NOMO-1 treated with dmso at 0.1 percent for 144 hours (cell line): ENCODE results near the gene LARP4B.

ENCODE experiments used
- DNase-seq: peaks from one replicate; lab custom pipeline; 2025; ENCODE audit not compliant: unreplicated experiment; lab: John Stamatoyannopoulos, UW

The LARP4B gene

GRCh38 chr10:870564-871166, 60.8 kb downstream of the LARP4B start:
- DNase-seq = no peak

GRCh38 chr10:869171-869570, 62.3 kb downstream of the LARP4B start:
- DNase-seq = no peak

GRCh38 chr10:867807-868206, 63.7 kb downstream of the LARP4B start:
- DNase-seq = no peak

GRCh38 chr10:866577-866941, 64.9 kb downstream of the LARP4B start:
- no peak for DNase-seq

- DNase-seq = no peak
Observed at GRCh38 chr10:865924-866576, 65.5 kb downstream of the LARP4B start.

- no peak for DNase-seq
Observed at GRCh38 chr10:865257-865656, 66.2 kb downstream of the LARP4B start.

- no peak for DNase-seq
Observed at GRCh38 chr10:860519-860918, 71.0 kb downstream of the LARP4B start.

- no peak for DNase-seq
Observed at GRCh38 chr10:856416-857157, 74.9 kb downstream of the LARP4B start.

- DNase-seq = no peak
Observed at GRCh38 chr10:855671-856070, 75.8 kb downstream of the LARP4B start.

GRCh38 chr10:855079-855478, 76.4 kb downstream of the LARP4B start:
- no peak for DNase-seq

- DNase-seq = no peak
Observed at GRCh38 chr10:853017-853416, 78.5 kb downstream of the LARP4B start.

GRCh38 chr10:852386-852785, 79.1 kb downstream of the LARP4B start:
- DNase-seq = no peak

- peak; percentile 40 for DNase-seq
Observed at GRCh38 chr10:851901-852300, 79.6 kb downstream of the LARP4B start.

- no peak for DNase-seq
Observed at GRCh38 chr10:850093-850492, 81.4 kb downstream of the LARP4B start.

GRCh38 chr10:847868-848267, 83.6 kb downstream of the LARP4B start:
- no peak for DNase-seq

- no peak for DNase-seq
Observed at GRCh38 chr10:846126-846685, 85.3 kb downstream of the LARP4B start.

- DNase-seq = no peak
Observed at GRCh38 chr10:845526-845925, 86.0 kb downstream of the LARP4B start.

- DNase-seq = no peak
Observed at GRCh38 chr10:844552-844951, 87.0 kb downstream of the LARP4B start.

GRCh38 chr10:843703-844102, 87.8 kb downstream of the LARP4B start:
- no peak for DNase-seq

GRCh38 chr10:842795-843194, 88.7 kb downstream of the LARP4B start:
- DNase-seq = no peak

GRCh38 chr10:841535-841934, 90.0 kb downstream of the LARP4B start:
- no peak for DNase-seq

GRCh38 chr10:839550-840205, 91.8 kb downstream of the LARP4B start:
- DNase-seq = no peak
